ENCODE data around the gene FABP1. TPM values are rescaled to one million over a fixed set of nuclear protein-coding genes. Genes with fewer than 3 reads are reported as not detected.

Gene FABP1
- total and polyA plus RNA-seq, 2 donors from 2014 or later, result 1,596 TPM; not detected in 1

DNA sequence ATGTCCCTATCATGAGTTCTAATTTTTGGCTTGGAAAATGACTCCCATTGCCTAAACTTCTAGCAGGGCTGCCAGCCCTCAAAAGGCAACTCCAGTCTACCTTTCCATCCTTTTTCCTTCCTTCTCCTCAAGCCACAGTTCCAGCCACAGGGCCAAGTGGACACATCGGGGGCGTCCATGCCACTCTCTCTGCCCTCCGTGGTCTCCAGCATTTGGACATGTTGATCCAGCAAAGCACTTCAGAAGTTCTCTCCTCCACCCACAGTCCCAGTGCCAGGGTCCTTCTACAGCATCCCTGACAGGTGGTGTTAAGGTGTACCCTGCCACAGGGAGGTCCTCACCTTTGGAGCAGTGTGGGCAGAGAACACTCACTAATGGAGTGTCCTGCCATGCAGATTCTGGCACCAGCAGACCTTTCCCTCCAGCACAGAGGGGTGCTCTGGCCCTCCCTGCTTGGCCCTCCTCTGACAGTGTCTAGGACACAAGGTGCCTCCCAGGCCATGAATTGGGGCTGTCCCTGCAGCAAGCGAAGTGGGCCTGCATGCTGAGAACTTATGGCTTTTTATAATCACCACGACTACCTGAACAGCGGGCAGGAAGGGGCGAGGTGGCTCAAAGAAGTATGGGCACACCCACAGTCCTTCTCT is 1.6 kb upstream of the FABP1 start:
- Histone ChIP-seq H3K4me1 (ENCODE audit: control insufficient read depth in 2 of 3, insufficient read depth in 2 of 3, low read depth in 1 of 3, low read length in 3 of 3) (no peaks in the 10 kb centered on the region), H3K27ac (ENCODE audit: low read depth in 2 of 2, low read length in 2 of 2) (no peak overlapping the region), H3K9me3 (ENCODE audit: control insufficient read depth in 2 of 3, insufficient read depth in 1 of 3, low read length in 3 of 3) (no peaks in the 10 kb centered on the region), H3K27me3 (ENCODE audit: control insufficient read depth, insufficient read depth, low read length) (no peaks in the 10 kb centered on the region), H3K4me3 (ENCODE audit: low read length in 3 of 3) (no peak overlapping the region), H3K36me3 (ENCODE audit: control insufficient read depth in 2 of 3, insufficient read depth in 3 of 3, low read length in 3 of 3) (no peaks in the 10 kb centered on the region), H3K9ac (ENCODE audit: low read length in 3 of 3) (no peak overlapping the region)
- no peak for TF ChIP-seq CTCF (IDR thresholded peaks at IDR 0.05; ENCODE audit: borderline replicate concordance, extremely low read depth, insufficient read depth)
- DNase-seq (no peak), FAIRE-seq (no peak)
- intact Hi-C loops (cut with DNase I), result no loop called here

- no peak overlapping the region for H3K9ac ChIP-seq (ENCODE audit: low read length in 3 of 3)
Observed at GRCh38 chr2:88128654-88129312, 921 bp upstream of the FABP1 start.

DNA sequence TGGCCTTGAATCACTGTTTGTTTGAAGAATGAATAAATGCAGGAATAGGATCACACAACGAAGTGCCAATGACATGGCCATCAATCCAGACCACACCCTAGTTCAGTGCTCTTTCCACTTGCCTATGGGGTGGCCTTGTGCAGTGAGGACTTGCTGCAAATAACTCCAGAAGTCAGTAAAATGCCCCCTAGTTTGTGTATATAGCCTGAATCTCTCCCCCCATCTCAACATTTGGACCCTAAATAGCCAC is 299 bp downstream of the FABP1 start:
- Histone ChIP-seq H3K9me3 (ENCODE audit: control insufficient read depth in 2 of 3, insufficient read depth in 1 of 3, low read length in 3 of 3) (no peaks in the 10 kb centered on the region), H3K4me3 (ENCODE audit: low read length in 3 of 3) (peak overlapping the region in 2 of 3 donors; percentile 73 to 83), H3K27me3 (ENCODE audit: control insufficient read depth, insufficient read depth, low read length) (no peaks in the 10 kb centered on the region), H3K4me1 (ENCODE audit: control insufficient read depth in 2 of 3, insufficient read depth in 2 of 3, low read depth in 1 of 3, low read length in 3 of 3) (no peaks in the 10 kb centered on the region), H3K36me3 (ENCODE audit: control insufficient read depth in 2 of 3, insufficient read depth in 3 of 3, low read length in 3 of 3) (no peaks in the 10 kb centered on the region), H3K27ac (ENCODE audit: low read depth in 2 of 2, low read length in 2 of 2) (peak overlapping the region; percentile 40 to 79), H3K9ac (ENCODE audit: low read length in 3 of 3) (peak overlapping the region in 1 of 3 donors; percentile 47)
- no peak for TF ChIP-seq CTCF (IDR thresholded peaks at IDR 0.05; ENCODE audit: borderline replicate concordance, extremely low read depth, insufficient read depth)
- DNase-seq (no peak), FAIRE-seq (no peak)
- intact Hi-C loops (cut with DNase I), result no loop called here

More at GRCh38 chr2:88128654-88129312, 921 bp upstream of the FABP1 start:
- intact Hi-C loops (cut with DNase I), result no loop called here
- H3K9me3 ChIP-seq (ENCODE audit: control insufficient read depth in 2 of 3, insufficient read depth in 1 of 3, low read length in 3 of 3), result no peaks in the 10 kb centered on the region
- no peaks in the 10 kb centered on the region for H3K36me3 ChIP-seq (ENCODE audit: control insufficient read depth in 2 of 3, insufficient read depth in 3 of 3, low read length in 3 of 3)
- no peak overlapping the region for H3K4me3 ChIP-seq (ENCODE audit: low read length in 3 of 3)
- TF ChIP-seq CTCF (IDR thresholded peaks at IDR 0.05; ENCODE audit: borderline replicate concordance, extremely low read depth, insufficient read depth), result no peak
- no peaks in the 10 kb centered on the region for H3K4me1 ChIP-seq (ENCODE audit: control insufficient read depth in 2 of 3, insufficient read depth in 2 of 3, low read depth in 1 of 3, low read length in 3 of 3)
- H3K27me3 ChIP-seq (ENCODE audit: control insufficient read depth, insufficient read depth, low read length), result no peaks in the 10 kb centered on the region
- DNase-seq, result no peak
- no peak for FAIRE-seq
- H3K27ac ChIP-seq (ENCODE audit: low read depth in 2 of 2, low read length in 2 of 2), result no peak overlapping the region

Measured in kidney (tissue), 14 donors.